PC-9 (cell line): ENCODE measurements around the gene ATOH8. TPM values are rescaled to one million over a fixed set of nuclear protein-coding genes. Genes with fewer than 3 reads are reported as not detected.

Source experiments
- BruUV-seq: library from RNA; stranded (reverse); fragments of 400-500 nt; replicated peaks from 2 replicates; lab custom pipeline; 2021; lab: Mats Ljungman, UMichigan
- CTCF ChIA-PET: fragments of 300-600 bp; sonication (Branson Sonifier 250); formaldehyde crosslinking; loops from one replicate; lab custom pipeline; 2022; ENCODE audit warnings: antibody characterized with exemption; lab: Charles Lee
- POLR2A ChIA-PET: fragments of 300-600 bp; sonication (Branson Sonifier 250); formaldehyde crosslinking; loops from one replicate; lab custom pipeline; 2022; ENCODE audit warnings: antibody characterized with exemption; ENCODE audit not compliant: unreplicated experiment; lab: Charles Lee
- DNase-seq, 2 experiments: peaks; one replicate each; pipeline versions ENCODE4 v3.0.0 to v3.0.0-alpha.2; 2015 to 2022; ENCODE audit warnings: mixed read lengths in 1 of 2
- H2AFZ ChIP-seq: fragments of 200-600 bp; sonication (generic); 2 replicates; pipeline ENCODE4 v1.8.1; 2017; ENCODE audit warnings: antibody characterized with exemption
- H3F3A ChIP-seq: fragments of 200-600 bp; sonication (generic); 2 replicates; pipeline ENCODE4 v1.8.1; 2017; ENCODE audit warnings: antibody characterized with exemption, mild to moderate bottlenecking, low read depth; ENCODE audit not compliant: insufficient read depth
- H3K27ac ChIP-seq: fragments of 200-600 bp; sonication (generic); 2 replicates; pipeline ENCODE4 v1.6.1; 2016; ENCODE audit warnings: mixed run types
- H3K27me3 ChIP-seq: fragments of 200-600 bp; sonication (generic); 2 replicates; pipeline ENCODE4 v1.6.1; 2016; ENCODE audit warnings: low read depth, mixed run types; ENCODE audit not compliant: insufficient read depth
- H3K36me3 ChIP-seq: fragments of 200-600 bp; sonication (generic); 2 replicates; pipeline ENCODE4 v1.6.1; 2016; ENCODE audit warnings: low read depth, mixed run types
- H3K4me1 ChIP-seq: fragments of 200-600 bp; sonication (generic); replicated peaks from 2 replicates; pipeline ENCODE4 v1.6.1; 2016; ENCODE audit warnings: mixed run types; ENCODE audit not compliant: insufficient read depth
- H3K4me2 ChIP-seq: fragments of 200-600 bp; sonication (generic); 2 replicates; pipeline ENCODE4 v1.6.1; 2017; ENCODE audit warnings: mixed run types
- H3K4me3 ChIP-seq: fragments of 200-600 bp; sonication (generic); 2 replicates; pipeline ENCODE4 v1.6.1; 2016; ENCODE audit warnings: mixed run types
- H3K79me2 ChIP-seq: fragments of 200-600 bp; sonication (generic); 2 replicates; pipeline ENCODE4 v1.6.1; 2017; ENCODE audit warnings: low read depth, mixed run types
- H3K9me2 ChIP-seq: fragments of 200-600 bp; sonication (generic); 2 replicates; pipeline ENCODE4 v1.8.1; 2017; ENCODE audit warnings: mild to moderate bottlenecking; ENCODE audit not compliant: insufficient read depth
- H3K9me3 ChIP-seq: fragments of 200-600 bp; sonication (generic); 2 replicates; pipeline ENCODE4 v1.8.1; 2016; ENCODE audit warnings: low read depth; ENCODE audit not compliant: insufficient read depth
- H4K20me1 ChIP-seq: fragments of 200-600 bp; sonication (generic); 2 replicates; pipeline ENCODE4 v1.8.1; 2017; ENCODE audit not compliant: insufficient read depth
- EZH2 ChIP-seq: fragments of 200-600 bp; sonication (generic); IDR thresholded peaks from 2 replicates; pipeline ENCODE4 v1.8.0; 2017; ENCODE audit warnings: antibody characterized with exemption, low read depth
- intact Hi-C: fragments of 100-400 bp; cut with micrococcal nuclease; formaldehyde crosslinking; loops from one replicate; pipeline ENCODE4 v1.10.0; 2022; ENCODE audit not compliant: unreplicated experiment
- total RNA-seq: library from RNA; stranded (reverse); gene quantifications from 2 replicates; pipeline ENCODE4 v1.2.3, GENCODE V29; 2021
- TF ChIP-seq, protein P1 (sequence below): fragments of 200-600 bp; sonication (generic); conservative IDR thresholded peaks from 2 replicates; pipeline ENCODE4 v1.6.1; 2017; ENCODE audit warnings: mixed run types, antibody characterized with exemption, mild to moderate bottlenecking, moderate library complexity

Gene ATOH8
- total RNA-seq, 1 experiment from 2014 or later, result not detected

DNA sequence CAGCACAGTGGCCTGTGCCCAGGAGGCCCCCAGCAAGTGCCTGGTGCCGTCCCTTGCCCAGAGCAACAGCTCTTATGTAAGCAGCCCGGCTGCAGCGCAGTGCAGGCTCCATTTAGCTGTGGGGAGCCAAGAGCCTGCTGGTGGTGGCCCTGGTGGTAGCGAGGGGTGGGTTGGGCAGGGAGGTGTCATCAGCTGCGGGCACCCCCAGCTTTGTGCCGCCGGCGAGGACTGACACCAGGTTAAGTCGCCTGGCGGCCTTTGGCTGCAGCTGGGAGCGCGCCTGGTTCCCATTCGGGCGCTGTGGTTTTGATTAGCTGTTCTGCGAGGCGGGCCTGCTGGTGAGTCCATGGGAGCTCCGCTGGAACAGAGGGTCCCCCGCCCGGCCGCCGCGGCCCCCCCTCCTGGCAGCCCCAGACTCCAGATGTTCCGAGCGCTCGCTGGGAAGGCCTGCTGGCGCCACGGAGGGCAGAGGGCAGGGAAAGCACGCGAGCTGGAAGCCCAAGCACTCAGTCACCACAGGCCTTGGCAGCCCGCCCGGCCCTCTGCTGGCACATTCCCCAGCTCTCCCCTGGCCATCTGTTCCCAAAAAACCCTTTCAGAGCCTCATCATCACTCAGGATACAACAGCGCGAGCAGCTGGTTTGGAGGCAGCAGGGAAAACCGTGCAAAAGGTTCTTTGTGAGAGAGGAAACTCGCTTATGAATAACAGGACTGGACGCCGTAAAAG is 18.4 kb downstream of the ATOH8 start:
- Histone ChIP-seq H3F3A (peaks cover 16% of the 10 kb centered on the region; the same call in 1 of the 2 replicates), H2AFZ (no peak overlapping the region), H3K27me3 (peaks cover 6% of the 10 kb centered on the region; the same call in 1 of the 2 replicates), H3K9me3 (no peaks in the 10 kb centered on the region), H3K36me3 (no peaks in the 10 kb centered on the region), H3K79me2 (no peaks in the 10 kb centered on the region), H3K4me2 (peak overlapping the region; percentile 75), H3K27ac (no peak overlapping the region), H3K4me1 (peaks cover 20% of the 10 kb centered on the region), H3K4me3 (peak overlapping the region; percentile 41; the same call in 1 of the 2 replicates), H3K9me2 (no peaks in the 10 kb centered on the region), H4K20me1 (no peaks in the 10 kb centered on the region)
- DNase-seq, result peak; percentile 82 to 97
- no TSS peak for BruUV-seq
- ChIA-PET POLR2A (interaction anchor here (0.6 to 0.7 kb wide), 4 partner anchors 9 to 429 kb away, joined by 3 to 5 read pairs (median 4); no protein-coding TSS in a partner anchor), CTCF (interaction anchor here (1.0 to 1.1 kb wide), 2 partner anchors 18 to 248 kb away, joined by 3 to 4 read pairs; no protein-coding TSS in a partner anchor)
- intact Hi-C loops, result loop anchor here (1.0 kb wide), 2 partner anchors 32 to 43 kb away; no protein-coding TSS in a partner anchor
- no peak for TF ChIP-seq EZH2
- TF ChIP-seq, protein P1, sequence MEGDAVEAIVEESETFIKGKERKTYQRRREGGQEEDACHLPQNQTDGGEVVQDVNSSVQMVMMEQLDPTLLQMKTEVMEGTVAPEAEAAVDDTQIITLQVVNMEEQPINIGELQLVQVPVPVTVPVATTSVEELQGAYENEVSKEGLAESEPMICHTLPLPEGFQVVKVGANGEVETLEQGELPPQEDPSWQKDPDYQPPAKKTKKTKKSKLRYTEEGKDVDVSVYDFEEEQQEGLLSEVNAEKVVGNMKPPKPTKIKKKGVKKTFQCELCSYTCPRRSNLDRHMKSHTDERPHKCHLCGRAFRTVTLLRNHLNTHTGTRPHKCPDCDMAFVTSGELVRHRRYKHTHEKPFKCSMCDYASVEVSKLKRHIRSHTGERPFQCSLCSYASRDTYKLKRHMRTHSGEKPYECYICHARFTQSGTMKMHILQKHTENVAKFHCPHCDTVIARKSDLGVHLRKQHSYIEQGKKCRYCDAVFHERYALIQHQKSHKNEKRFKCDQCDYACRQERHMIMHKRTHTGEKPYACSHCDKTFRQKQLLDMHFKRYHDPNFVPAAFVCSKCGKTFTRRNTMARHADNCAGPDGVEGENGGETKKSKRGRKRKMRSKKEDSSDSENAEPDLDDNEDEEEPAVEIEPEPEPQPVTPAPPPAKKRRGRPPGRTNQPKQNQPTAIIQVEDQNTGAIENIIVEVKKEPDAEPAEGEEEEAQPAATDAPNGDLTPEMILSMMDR, result no peak

DNA sequence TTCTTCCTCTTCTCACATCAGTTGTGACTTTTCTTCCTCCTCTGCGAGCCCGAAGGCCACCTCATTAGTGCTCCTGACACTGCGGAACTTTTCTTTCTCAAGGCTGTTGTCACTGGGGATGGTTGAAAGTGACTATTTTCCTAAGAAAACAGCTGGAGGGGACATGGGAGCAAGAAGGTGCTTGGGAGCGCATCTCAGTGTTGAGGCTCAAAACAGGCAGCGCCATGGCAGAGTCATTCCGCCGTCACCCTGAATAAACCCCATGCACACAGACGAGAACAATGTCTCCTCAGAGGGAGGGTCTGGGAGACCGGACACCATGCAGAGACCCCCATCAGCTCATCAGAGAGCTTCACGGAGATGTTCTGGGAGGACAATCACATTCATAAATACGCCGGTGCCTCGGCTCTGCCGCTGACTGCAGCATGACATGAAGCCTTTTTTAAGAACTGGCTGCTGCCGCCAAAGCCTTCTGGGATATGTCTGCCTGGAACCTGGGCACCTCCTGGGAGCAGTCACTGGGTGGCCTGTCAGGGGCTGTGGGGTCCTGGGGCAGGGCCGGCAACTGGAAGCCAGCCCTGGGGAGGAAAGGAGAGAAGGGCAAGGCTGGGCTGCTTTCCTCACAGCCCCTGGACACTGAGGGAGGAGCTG is 19.2 kb downstream of the ATOH8 start:
- no peaks in the 10 kb centered on the region for H3K9me2 ChIP-seq
- H3K27ac ChIP-seq, result no peak overlapping the region
- H3K27me3 ChIP-seq, result peaks cover 13% of the 10 kb centered on the region
- H3K4me1 ChIP-seq, result peaks cover 20% of the 10 kb centered on the region
- no peaks in the 10 kb centered on the region for H3K9me3 ChIP-seq
- peak overlapping the region; percentile 75 for H3K4me2 ChIP-seq
- ChIA-PET CTCF (interaction anchor here (1.0 to 1.1 kb wide), 2 partner anchors 19 to 249 kb away, joined by 3 to 4 read pairs; no protein-coding TSS in a partner anchor), POLR2A (no interaction called here)
- no TSS peak for BruUV-seq
- TF ChIP-seq EZH2, result no peak
- TF ChIP-seq, protein P1, result no peak
- no peaks in the 10 kb centered on the region for H3K79me2 ChIP-seq
- DNase-seq, result no peak
- no peaks in the 10 kb centered on the region for H4K20me1 ChIP-seq
- no peak overlapping the region; the same call in 1 of the 2 replicates for H3K4me3 ChIP-seq
- no peaks in the 10 kb centered on the region for H3K36me3 ChIP-seq
- intact Hi-C loops, result loop anchor here (1.0 kb wide), 2 partner anchors 31 to 44 kb away; no protein-coding TSS in a partner anchor
- no peak overlapping the region for H2AFZ ChIP-seq
- H3F3A ChIP-seq, result peaks cover 16% of the 10 kb centered on the region; the same call in 1 of the 2 replicates

DNA sequence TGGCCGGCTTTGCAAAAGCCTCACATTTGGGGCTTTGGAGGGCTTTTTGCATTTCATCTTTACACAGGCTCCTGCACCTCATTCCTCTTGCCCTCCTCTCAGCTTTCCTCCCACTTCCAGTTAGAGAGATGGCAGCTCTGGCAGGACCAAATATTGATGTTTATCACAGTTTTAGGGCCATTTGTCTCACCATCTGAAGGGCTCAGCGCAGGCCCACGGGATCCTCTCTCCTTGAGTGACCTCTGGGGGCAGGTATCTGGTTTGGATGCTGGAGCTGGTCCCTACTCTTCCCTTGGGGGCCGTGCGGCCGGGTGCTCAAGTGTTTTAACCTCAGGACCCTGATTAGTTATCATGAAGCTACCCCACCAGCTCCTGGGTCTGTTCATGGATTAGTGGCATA is 19.9 kb downstream of the ATOH8 start:
- intact Hi-C loops, result no loop called here
- peaks cover 15% of the 10 kb centered on the region for H3K27me3 ChIP-seq
- no peak overlapping the region for H3K27ac ChIP-seq
- no peak overlapping the region for H2AFZ ChIP-seq
- H3K9me2 ChIP-seq, result no peaks in the 10 kb centered on the region
- POLR2A ChIA-PET, result no interaction called here
- TF ChIP-seq, protein P1, result no peak
- TF ChIP-seq EZH2, result no peak
- H3K4me3 ChIP-seq, result no peak overlapping the region
- no peaks in the 10 kb centered on the region for H3K36me3 ChIP-seq
- no peak overlapping the region for H3K4me2 ChIP-seq
- no peak for DNase-seq
- CTCF ChIA-PET, result no interaction called here
- no TSS peak for BruUV-seq
- H4K20me1 ChIP-seq, result no peaks in the 10 kb centered on the region
- H3K79me2 ChIP-seq, result no peaks in the 10 kb centered on the region
- no peaks in the 10 kb centered on the region for H3K9me3 ChIP-seq
- H3K4me1 ChIP-seq, result peaks cover 20% of the 10 kb centered on the region
- peaks cover 15% of the 10 kb centered on the region; the same call in 1 of the 2 replicates for H3F3A ChIP-seq
